GM19099 (cell line): ENCODE data around the gene KCNA5.

Source experiments
- POLR2A ChIP-seq: IDR thresholded peaks from 3 replicates; pipeline ENCODE4 v1.6.1; 2011; ENCODE audit warnings: low read depth; ENCODE audit not compliant: insufficient read length; ENCODE audit errors: extremely low read depth

KCNA5 gene

GRCh38 chr12:5043589-5044419 lies at the start of gene KCNA5:
Gene KCNA5, plus strand, starts transcription at chr12:5043879. Its CDS starts 269 bp downstream, at chr12:5044148.
- no peak for TF ChIP-seq POLR2A

- TF ChIP-seq POLR2A: no peak
Measured at GRCh38 chr12:4994622-4995021, 49.1 kb upstream of the KCNA5 start.

GRCh38 chr12:4996714-4997113 lies 47.0 kb upstream of the KCNA5 start:
- no peak for TF ChIP-seq POLR2A

- TF ChIP-seq POLR2A: no peak
Measured at GRCh38 chr12:4997939-4998338, 45.7 kb upstream of the KCNA5 start.

GRCh38 chr12:5000204-5000603 lies 43.5 kb upstream of the KCNA5 start:
- no peak for TF ChIP-seq POLR2A

GRCh38 chr12:5000658-5001385 lies 42.9 kb upstream of the KCNA5 start:
- no peak for TF ChIP-seq POLR2A

- TF ChIP-seq POLR2A: no peak
Measured at GRCh38 chr12:5003025-5003666, 40.5 kb upstream of the KCNA5 start.

- TF ChIP-seq POLR2A: no peak
Measured at GRCh38 chr12:5008661-5009060, 35.0 kb upstream of the KCNA5 start.

GRCh38 chr12:5010151-5010550 lies 33.5 kb upstream of the KCNA5 start:
- TF ChIP-seq POLR2A: no peak

- TF ChIP-seq POLR2A: no peak
Measured at GRCh38 chr12:5012337-5012736, 31.3 kb upstream of the KCNA5 start.

GRCh38 chr12:5013266-5013730 lies 30.4 kb upstream of the KCNA5 start:
- TF ChIP-seq POLR2A: no peak

- TF ChIP-seq POLR2A: no peak
Measured at GRCh38 chr12:5014269-5014668, 29.4 kb upstream of the KCNA5 start.

- TF ChIP-seq POLR2A: no peak
Measured at GRCh38 chr12:5015711-5016492, 27.8 kb upstream of the KCNA5 start.

GRCh38 chr12:5016526-5016925 lies 27.2 kb upstream of the KCNA5 start:
- no peak for TF ChIP-seq POLR2A
